Smooth muscle cell (in vitro differentiated cells): ENCODE measurements around the gene PEX3. TPM values are rescaled to one million over a fixed set of nuclear protein-coding genes. Genes with fewer than 3 reads are reported as not detected.

Source experiments
- DNase-seq: peaks from one replicate; lab custom pipeline; 2025; ENCODE audit not compliant: unreplicated experiment; lab: John Stamatoyannopoulos, UW
- H2AFZ ChIP-seq: fragments of 200-600 bp; sonication (generic); 2 replicates; pipeline ENCODE4 v1.6.0; 2016; ENCODE audit warnings: antibody characterized with exemption, low read depth, mild to moderate bottlenecking
- H3F3A ChIP-seq: fragments of 200-600 bp; sonication (generic); 2 replicates; pipeline ENCODE4 v1.6.0; 2017; ENCODE audit warnings: antibody characterized with exemption, low read depth
- H3K27ac ChIP-seq: fragments of 200-600 bp; sonication (generic); 2 replicates; pipeline ENCODE4 v1.5.1; 2016; ENCODE audit warnings: low read depth, mild to moderate bottlenecking
- H3K27me3 ChIP-seq: fragments of 200-600 bp; sonication (generic); 2 replicates; pipeline ENCODE4 v1.6.1; 2016; ENCODE audit warnings: low read depth, mild to moderate bottlenecking
- H3K36me3 ChIP-seq: fragments of 200-600 bp; sonication (generic); 2 replicates; pipeline ENCODE4 v1.5.1; 2016; ENCODE audit warnings: low read depth
- H3K4me1 ChIP-seq: fragments of 200-600 bp; sonication (generic); 2 replicates; pipeline ENCODE4 v1.5.1; 2016; ENCODE audit warnings: low read depth
- H3K4me2 ChIP-seq: fragments of 200-600 bp; sonication (generic); 2 replicates; pipeline ENCODE4 v1.6.0; 2016; ENCODE audit warnings: mild to moderate bottlenecking
- H3K4me3 ChIP-seq: fragments of 200-600 bp; sonication (generic); 2 replicates; pipeline ENCODE4 v1.5.1; 2016; ENCODE audit warnings: mild to moderate bottlenecking
- H3K79me2 ChIP-seq: fragments of 200-600 bp; sonication (generic); 2 replicates; pipeline ENCODE4 v1.6.0; 2016; ENCODE audit warnings: low read depth, mild to moderate bottlenecking
- H3K9ac ChIP-seq: fragments of 200-600 bp; sonication (generic); 2 replicates; pipeline ENCODE4 v1.6.0; 2016; ENCODE audit warnings: low read depth
- H3K9me3 ChIP-seq: fragments of 200-600 bp; sonication (generic); replicated peaks from 2 replicates; pipeline ENCODE4 v1.5.1; 2016; ENCODE audit warnings: low read depth
- H4K20me1 ChIP-seq: fragments of 200-600 bp; sonication (generic); 2 replicates; pipeline ENCODE4 v1.6.0; 2016; ENCODE audit warnings: low read depth
- WGBS: methylation state at CpG from one replicate; pipeline ENCODE4 v1.1.7; 2016; ENCODE audit warnings: low lambda C conversion rate; 5-methylcytosine and 5-hydroxymethylcytosine counted together
- polyA plus RNA-seq: library from polyadenylated mRNA; unstranded; fragments of >200 nt; fragmentation: Nextera tagmentation; extraction: Ambion mirVana; gene quantifications from 2 replicates; pipeline ENCODE4 v1.2.1, GENCODE V29; 2016
- total RNA-seq: library from RNA; depleted of rRNA; stranded (reverse); fragments of >200 nt; gene quantifications from 2 replicates; pipeline ENCODE4 v1.2.3, GENCODE V29; 2014
- TF ChIP-seq, protein P1 (sequence below): fragments of 200-600 bp; sonication (generic); IDR thresholded peaks from 2 replicates; pipeline ENCODE4 v1.5.1; 2017; ENCODE audit warnings: borderline replicate concordance, mild to moderate bottlenecking, antibody characterized with exemption; ENCODE audit not compliant: insufficient read depth, poor library complexity, severe bottlenecking

The PEX3 gene
- total and polyA plus RNA-seq, 2 experiments from 2014 or later: 14.3 to 15.0 TPM

DNA sequence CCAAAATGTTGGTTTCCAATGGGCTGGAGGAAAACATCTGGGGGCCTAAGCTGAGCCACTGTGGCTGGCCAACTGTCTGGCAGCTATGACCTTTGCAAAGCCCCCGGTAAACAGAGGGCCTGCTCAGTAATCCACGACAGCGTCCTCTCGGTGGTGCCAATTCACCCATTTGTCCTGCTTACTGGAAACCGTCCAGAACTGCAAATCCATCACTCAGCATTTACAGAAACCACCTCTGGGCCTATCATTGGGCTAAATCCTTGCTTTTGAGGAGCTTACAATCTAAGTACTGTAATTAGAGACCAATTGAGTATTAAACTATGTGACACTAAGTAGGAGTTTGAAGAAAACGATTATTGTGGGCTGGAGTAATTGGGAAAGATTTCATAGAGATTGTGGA, 31.1 kb upstream of the PEX3 start:
- Histone ChIP-seq H3K27me3 (peaks cover 4% of the 10 kb centered on the region), H3K4me2 (no peak overlapping the region), H3K9ac (no peak overlapping the region), H3K4me3 (no peak overlapping the region), H3K27ac (no peak overlapping the region), H3K9me3 (no peaks in the 10 kb centered on the region), H3K36me3 (no peaks in the 10 kb centered on the region), H3F3A (no peaks in the 10 kb centered on the region), H3K4me1 (no peaks in the 10 kb centered on the region), H4K20me1 (no peaks in the 10 kb centered on the region), H3K79me2 (no peaks in the 10 kb centered on the region), H2AFZ (no peak overlapping the region)
- WGBS: 23% methylated on average over 6 of the region's 6 CpGs
- DNase-seq: no peak
- TF ChIP-seq, protein P1, sequence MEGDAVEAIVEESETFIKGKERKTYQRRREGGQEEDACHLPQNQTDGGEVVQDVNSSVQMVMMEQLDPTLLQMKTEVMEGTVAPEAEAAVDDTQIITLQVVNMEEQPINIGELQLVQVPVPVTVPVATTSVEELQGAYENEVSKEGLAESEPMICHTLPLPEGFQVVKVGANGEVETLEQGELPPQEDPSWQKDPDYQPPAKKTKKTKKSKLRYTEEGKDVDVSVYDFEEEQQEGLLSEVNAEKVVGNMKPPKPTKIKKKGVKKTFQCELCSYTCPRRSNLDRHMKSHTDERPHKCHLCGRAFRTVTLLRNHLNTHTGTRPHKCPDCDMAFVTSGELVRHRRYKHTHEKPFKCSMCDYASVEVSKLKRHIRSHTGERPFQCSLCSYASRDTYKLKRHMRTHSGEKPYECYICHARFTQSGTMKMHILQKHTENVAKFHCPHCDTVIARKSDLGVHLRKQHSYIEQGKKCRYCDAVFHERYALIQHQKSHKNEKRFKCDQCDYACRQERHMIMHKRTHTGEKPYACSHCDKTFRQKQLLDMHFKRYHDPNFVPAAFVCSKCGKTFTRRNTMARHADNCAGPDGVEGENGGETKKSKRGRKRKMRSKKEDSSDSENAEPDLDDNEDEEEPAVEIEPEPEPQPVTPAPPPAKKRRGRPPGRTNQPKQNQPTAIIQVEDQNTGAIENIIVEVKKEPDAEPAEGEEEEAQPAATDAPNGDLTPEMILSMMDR: no peak

DNA sequence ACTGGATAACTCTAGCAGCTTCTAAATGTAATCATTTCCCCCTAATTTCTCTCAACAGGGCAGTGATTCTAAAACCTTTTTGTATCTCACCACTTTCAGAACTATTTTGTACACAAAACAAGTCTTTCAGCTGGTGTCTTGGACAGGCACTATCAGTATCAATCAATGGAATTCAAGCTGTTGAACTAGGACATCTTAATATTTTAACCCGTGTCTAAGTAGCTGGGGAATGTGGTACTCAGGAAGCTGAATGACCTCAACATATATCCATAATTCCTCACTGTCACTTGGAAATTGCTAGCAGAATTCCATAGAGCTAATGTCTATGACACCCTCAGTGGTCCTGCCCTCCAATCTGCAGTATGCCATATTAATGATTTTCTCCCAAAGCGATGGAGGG, 24.6 kb upstream of the PEX3 start:
- no peaks in the 10 kb centered on the region for H4K20me1 ChIP-seq
- no peak overlapping the region for H2AFZ ChIP-seq
- H3K4me2 ChIP-seq: no peak overlapping the region
- H3K4me1 ChIP-seq: no peaks in the 10 kb centered on the region
- DNase-seq: no peak
- no peaks in the 10 kb centered on the region for H3K36me3 ChIP-seq
- TF ChIP-seq, protein P1: no peak
- H3K9me3 ChIP-seq: no peaks in the 10 kb centered on the region
- no peaks in the 10 kb centered on the region for H3F3A ChIP-seq
- no peaks in the 10 kb centered on the region for H3K79me2 ChIP-seq
- H3K4me3 ChIP-seq: no peak overlapping the region
- H3K9ac ChIP-seq: no peak overlapping the region
- H3K27me3 ChIP-seq: no peaks in the 10 kb centered on the region
- H3K27ac ChIP-seq: no peak overlapping the region
- WGBS: 88% methylated on average over 2 of the region's 2 CpGs

DNA sequence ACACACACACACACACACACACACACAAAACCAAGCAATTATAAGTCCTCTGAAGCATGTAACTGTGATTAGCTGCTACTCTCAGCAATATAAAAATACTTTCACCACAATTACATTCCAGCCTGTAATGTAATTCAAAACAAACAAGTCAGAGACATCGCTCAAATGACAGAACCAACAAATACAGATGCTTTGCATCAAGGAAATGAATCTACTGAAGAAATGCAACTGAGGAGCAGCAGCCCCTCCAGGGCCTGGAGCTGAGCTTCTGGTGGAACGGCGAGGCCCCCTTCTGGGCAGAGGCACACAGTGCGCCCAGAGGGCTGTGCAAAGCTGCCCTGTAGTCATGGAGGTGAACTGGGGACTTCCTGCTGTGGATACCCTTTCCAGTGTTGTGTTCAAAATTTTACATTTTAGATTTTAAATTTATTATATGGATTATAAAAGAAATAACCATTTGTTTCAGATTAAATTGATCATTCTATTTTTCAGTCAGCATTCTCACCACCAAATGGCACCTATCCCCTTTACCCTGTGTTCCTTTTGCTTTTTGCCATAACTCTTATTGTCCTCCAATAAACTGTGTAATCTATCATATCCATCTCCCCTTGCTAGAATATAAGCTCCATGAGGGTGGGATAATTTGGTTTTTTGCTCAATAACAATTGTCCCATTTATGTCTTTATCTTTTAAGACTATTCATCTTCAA, 23.3 kb upstream of the PEX3 start:
- H3K9me3 ChIP-seq: no peaks in the 10 kb centered on the region
- H3K36me3 ChIP-seq: no peaks in the 10 kb centered on the region
- TF ChIP-seq, protein P1: peak; percentile 98
- H3F3A ChIP-seq: no peaks in the 10 kb centered on the region
- no peaks in the 10 kb centered on the region for H3K27me3 ChIP-seq
- H4K20me1 ChIP-seq: no peaks in the 10 kb centered on the region
- no peak overlapping the region for H3K4me3 ChIP-seq
- no peak overlapping the region for H2AFZ ChIP-seq
- DNase-seq: peak; percentile 13
- no peak overlapping the region for H3K9ac ChIP-seq
- H3K79me2 ChIP-seq: no peaks in the 10 kb centered on the region
- no peaks in the 10 kb centered on the region for H3K4me1 ChIP-seq
- WGBS: 22% methylated on average over 4 of the region's 4 CpGs
- no peak overlapping the region for H3K4me2 ChIP-seq
- no peak overlapping the region for H3K27ac ChIP-seq

DNA sequence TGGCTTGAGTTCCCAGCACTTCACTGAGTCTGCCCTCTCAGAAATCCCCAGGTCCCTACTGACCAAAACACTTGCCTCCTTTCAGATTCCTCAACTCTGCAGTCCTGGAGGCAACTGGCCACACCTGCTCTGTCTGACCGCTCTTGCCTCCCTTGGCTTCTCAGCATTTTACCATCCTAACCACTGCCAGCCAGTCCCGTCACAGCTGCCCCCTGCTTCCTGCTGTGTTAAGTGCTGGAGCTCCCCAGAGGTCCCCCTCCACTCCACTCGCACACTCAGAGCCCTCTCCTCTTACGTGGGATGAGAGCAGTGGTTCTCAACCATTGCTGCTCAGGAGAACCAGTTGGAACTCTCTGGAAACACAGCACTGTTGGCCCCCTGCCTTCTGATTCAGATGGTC, 20.6 kb upstream of the PEX3 start:
- TF ChIP-seq, protein P1: no peak

More for the DNA sequence above, 20.6 kb upstream of the PEX3 start:
- DNase-seq: no peak
- no peak overlapping the region for H3K9ac ChIP-seq
- H3F3A ChIP-seq: no peaks in the 10 kb centered on the region
- H3K4me1 ChIP-seq: no peaks in the 10 kb centered on the region
- H3K27ac ChIP-seq: no peak overlapping the region
- no peak overlapping the region for H3K4me3 ChIP-seq
- no peaks in the 10 kb centered on the region for H4K20me1 ChIP-seq
- H3K4me2 ChIP-seq: no peak overlapping the region
- no peak overlapping the region for H2AFZ ChIP-seq
- H3K36me3 ChIP-seq: no peaks in the 10 kb centered on the region
- 93% methylated on average over 4 of the region's 4 CpGs for WGBS
- H3K79me2 ChIP-seq: no peaks in the 10 kb centered on the region
- no peaks in the 10 kb centered on the region for H3K27me3 ChIP-seq
- H3K9me3 ChIP-seq: no peaks in the 10 kb centered on the region
